B cell (primary cell): ENCODE data around the gene CEP128. TPM values are rescaled to one million over a fixed set of nuclear protein-coding genes. Genes with fewer than 3 reads are reported as not detected.

ENCODE experiments used
- ATAC-seq: fragments of 200-7000 bp; cut with Tn5 transposase; one replicate; pipeline ENCODE4 v1.10.0; 2021; ENCODE audit warnings: low read depth, mild to moderate bottlenecking, moderate number of reproducible peaks, moderate library complexity
- CTCF ChIA-PET: fragments of 350-600 bp; sonication (Branson Sonifier 250); formaldehyde crosslinking; loops from one replicate; lab custom pipeline; 2021; ENCODE audit warnings: antibody characterized with exemption, inconsistent platforms; lab: Charles Lee
- POLR2A ChIA-PET: fragments of 350-600 bp; sonication (Branson Sonifier 250); formaldehyde crosslinking; loops from one replicate; lab custom pipeline; 2021; ENCODE audit warnings: antibody characterized with exemption; lab: Charles Lee
- DNase-seq: peaks from one replicate; pipeline ENCODE4 v3.0.0; 2013
- H2AFZ ChIP-seq: 2 replicates; pipeline ENCODE4 v1.6.1; 2012; ENCODE audit warnings: mild to moderate bottlenecking, low read depth, low read length; ENCODE audit not compliant: insufficient read depth, poor library complexity, severe bottlenecking
- H3K27ac ChIP-seq, 2 donors: 1 replicate in 1 of 2; 2 replicates in 1 of 2; pipeline ENCODE4 v1.5.1; 2012 to 2013; ENCODE audit warnings: low read length in 2 of 2, mild to moderate bottlenecking in 2 of 2, moderate library complexity in 1 of 2
- H3K27me3 ChIP-seq, 4 experiments: fragments of 200-600 bp in 1 of 4; sonication (generic) in 1 of 4; replicated peaks in 1 of 4; 1 replicate in 2 of 4; 2 replicates in 2 of 4; pipeline versions ENCODE4 v1.6.1 to v1.7.0; 2013 to 2016; ENCODE audit warnings: low read length in 3 of 4, mild to moderate bottlenecking in 2 of 4, mixed read lengths in 1 of 4, moderate library complexity in 1 of 4; ENCODE audit not compliant: insufficient read depth in 4 of 4, control insufficient read depth in 3 of 4; ENCODE audit errors: control extremely low read depth in 1 of 4
- H3K36me3 ChIP-seq, 2 experiments: replicated peaks in 1 of 2; 1 replicate in 1 of 2; 2 replicates in 1 of 2; pipeline versions ENCODE4 v1.6.1 to v1.7.1; 2013; ENCODE audit warnings: low read length in 1 of 2; ENCODE audit not compliant: insufficient read depth in 2 of 2, control insufficient read depth in 1 of 2; ENCODE audit errors: control extremely low read depth in 1 of 2, extremely low read depth in 1 of 2
- H3K4me1 ChIP-seq, 2 donors: fragments of 200-600 bp in 1 of 2; sonication (generic) in 1 of 2; 1 replicate in 1 of 2; 2 replicates in 1 of 2; pipeline versions ENCODE4 v1.5.1 to v1.6.1; 2013 to 2017; ENCODE audit warnings: low read length in 2 of 2; ENCODE audit not compliant: control insufficient read depth in 2 of 2, insufficient read depth in 2 of 2
- H3K4me2 ChIP-seq: replicated peaks from 2 replicates; pipeline ENCODE3; 2012; ENCODE audit warnings: mild to moderate bottlenecking, low read depth, low read length; ENCODE audit not compliant: poor library complexity, severe bottlenecking
- H3K4me3 ChIP-seq, 5 experiments: fragments of 200-600 bp in 1 of 5; sonication (generic) in 1 of 5; 1 replicate in 3 of 5; 2 replicates in 2 of 5; pipeline versions ENCODE4 v1.5.1 to v1.7.0; 2011 to 2016; ENCODE audit warnings: low read length in 4 of 5, mild to moderate bottlenecking in 4 of 5, low read depth in 2 of 5, control low read depth in 1 of 5, moderate library complexity in 1 of 5; ENCODE audit not compliant: insufficient read depth in 1 of 5; ENCODE audit errors: control extremely low read depth in 1 of 5, extremely low read depth in 1 of 5
- H3K79me2 ChIP-seq: fragments of 200-600 bp; sonication (generic); one replicate; pipeline ENCODE4 v1.6.0; 2016; ENCODE audit warnings: low read length; ENCODE audit not compliant: control insufficient read depth, insufficient read depth
- H3K9ac ChIP-seq: fragments of 200-600 bp; sonication (generic); 2 replicates; pipeline ENCODE4 v1.6.1; 2017; ENCODE audit warnings: mild to moderate bottlenecking, low read length, moderate library complexity
- H3K9me3 ChIP-seq, 3 donors: one replicate each; pipeline versions ENCODE4 v1.6.1 to v1.7.1; 2013; ENCODE audit warnings: low read length in 2 of 3; ENCODE audit not compliant: control insufficient read depth in 2 of 3, insufficient read depth in 1 of 3; ENCODE audit errors: control extremely low read depth in 1 of 3
- H4K20me1 ChIP-seq: 2 replicates; pipeline ENCODE4 v1.6.0; 2012; ENCODE audit warnings: mild to moderate bottlenecking, low read length; ENCODE audit not compliant: insufficient read depth, control insufficient read depth, poor library complexity, severe bottlenecking
- H3K27ac Mint-ChIP-seq: one replicate; pipeline ENCODE4 v1.8.0; 2021; ENCODE audit warnings: mixed read lengths
- H3K27me3 Mint-ChIP-seq: one replicate; pipeline ENCODE4 v1.8.0; 2021; ENCODE audit warnings: mixed read lengths
- H3K4me1 Mint-ChIP-seq: one replicate; pipeline ENCODE4 v1.8.0; 2021; ENCODE audit warnings: mixed read lengths
- H3K4me3 Mint-ChIP-seq: one replicate; pipeline ENCODE4 v1.8.0; 2021; ENCODE audit warnings: mixed read lengths
- H3K9me3 Mint-ChIP-seq: one replicate; pipeline ENCODE4 v1.8.0; 2022; ENCODE audit warnings: mixed read lengths; ENCODE audit not compliant: insufficient read depth
- EZH2 ChIP-seq: IDR thresholded peaks from 2 replicates; pipeline ENCODE4 v1.6.1; 2012; ENCODE audit warnings: borderline replicate concordance, low read depth, mild to moderate bottlenecking, moderate library complexity, low read length; ENCODE audit not compliant: insufficient read depth, poor library complexity, severe bottlenecking
- WGBS: methylation state at CpG from one replicate; pipeline ENCODE4 v1.1.5; 2013; ENCODE audit warnings: missing lambda C conversion rate; ENCODE audit not compliant: insufficient coverage; 5-methylcytosine and 5-hydroxymethylcytosine counted together
- intact Hi-C: fragments of 100-400 bp; cut with micrococcal nuclease; formaldehyde crosslinking; loops from one replicate; pipeline ENCODE4 v1.10.0; 2022
- polyA plus RNA-seq: library from polyadenylated mRNA; depleted of rRNA; stranded (reverse); fragments of >200 nt; gene quantifications from 2 replicates; pipeline ENCODE4 v1.2.3, GENCODE V29; 2012
- total RNA-seq, 2 donors: library from RNA; stranded (reverse); fragments of 120-200 nt in 1 of 2; gene quantifications; 1 replicate in 1 of 2; 2 replicates in 1 of 2; pipeline versions ENCODE4 v1.2.3 to v1.2.4, GENCODE V29; 2013 to 2022
- TF ChIP-seq, protein P1 (sequence below): fragments of 200-600 bp; IDR thresholded peaks from one replicate; pipeline ENCODE4 v1.8.0; 2022; ENCODE audit warnings: antibody characterized with exemption, mild to moderate bottlenecking

CEP128 gene
- total and polyA plus RNA-seq, 2 donors (not counting 1 experiment from before 2014, with no cell fraction given) = 1.1 to 31.6 TPM

DNA sequence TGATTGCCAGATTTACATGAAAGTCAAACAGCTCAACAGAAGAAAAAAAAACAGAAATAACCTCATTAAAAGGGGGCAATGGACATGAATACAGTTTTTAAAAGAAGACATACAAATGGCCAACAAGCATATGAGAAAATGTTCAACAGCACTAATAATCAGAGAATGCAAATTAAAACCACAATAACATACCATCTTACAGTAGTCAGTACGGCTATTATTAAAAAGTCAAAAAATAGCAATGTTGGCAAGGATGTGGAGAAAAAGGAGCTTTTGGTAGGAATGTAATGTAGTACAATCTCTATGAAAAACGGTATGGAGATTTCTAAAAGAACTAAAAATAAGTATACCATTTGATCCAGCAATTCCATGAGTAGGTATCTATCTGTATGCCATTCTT lies 272.1 kb downstream of the CEP128 start:
- peaks cover 13% of the 10 kb centered on the region for H3K9me3 Mint-ChIP-seq
- Histone ChIP-seq H3K9me3 (peaks cover 0 to 1% (median 0%) of the 10 kb centered on the region in 3 donors), H3K27ac (no peak overlapping the region), H3K27me3 (no peaks in the 10 kb centered on the region), H2AFZ (no peak overlapping the region), H3K4me1 (no peaks in the 10 kb centered on the region), H3K4me2 (no peak overlapping the region), H4K20me1 (no peaks in the 10 kb centered on the region), H3K4me3 (no peak overlapping the region), H3K36me3 (no peaks in the 10 kb centered on the region), H3K9ac (no peak overlapping the region), H3K79me2 (no peaks in the 10 kb centered on the region)
- ChIA-PET CTCF (no interaction called here), POLR2A (no interaction called here)
- no peak overlapping the region for H3K4me3 Mint-ChIP-seq
- no peak overlapping the region for H3K27ac Mint-ChIP-seq
- no CpG with 5 or more reads among the region's 2 CpGs for WGBS
- TF ChIP-seq, protein P1, sequence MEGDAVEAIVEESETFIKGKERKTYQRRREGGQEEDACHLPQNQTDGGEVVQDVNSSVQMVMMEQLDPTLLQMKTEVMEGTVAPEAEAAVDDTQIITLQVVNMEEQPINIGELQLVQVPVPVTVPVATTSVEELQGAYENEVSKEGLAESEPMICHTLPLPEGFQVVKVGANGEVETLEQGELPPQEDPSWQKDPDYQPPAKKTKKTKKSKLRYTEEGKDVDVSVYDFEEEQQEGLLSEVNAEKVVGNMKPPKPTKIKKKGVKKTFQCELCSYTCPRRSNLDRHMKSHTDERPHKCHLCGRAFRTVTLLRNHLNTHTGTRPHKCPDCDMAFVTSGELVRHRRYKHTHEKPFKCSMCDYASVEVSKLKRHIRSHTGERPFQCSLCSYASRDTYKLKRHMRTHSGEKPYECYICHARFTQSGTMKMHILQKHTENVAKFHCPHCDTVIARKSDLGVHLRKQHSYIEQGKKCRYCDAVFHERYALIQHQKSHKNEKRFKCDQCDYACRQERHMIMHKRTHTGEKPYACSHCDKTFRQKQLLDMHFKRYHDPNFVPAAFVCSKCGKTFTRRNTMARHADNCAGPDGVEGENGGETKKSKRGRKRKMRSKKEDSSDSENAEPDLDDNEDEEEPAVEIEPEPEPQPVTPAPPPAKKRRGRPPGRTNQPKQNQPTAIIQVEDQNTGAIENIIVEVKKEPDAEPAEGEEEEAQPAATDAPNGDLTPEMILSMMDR = no peak
- TF ChIP-seq EZH2 = no peak
- ATAC-seq (no peak), DNase-seq (no peak)
- H3K4me1 Mint-ChIP-seq = no peaks in the 10 kb centered on the region
- no peaks in the 10 kb centered on the region for H3K27me3 Mint-ChIP-seq
- intact Hi-C loops = no loop called here

DNA sequence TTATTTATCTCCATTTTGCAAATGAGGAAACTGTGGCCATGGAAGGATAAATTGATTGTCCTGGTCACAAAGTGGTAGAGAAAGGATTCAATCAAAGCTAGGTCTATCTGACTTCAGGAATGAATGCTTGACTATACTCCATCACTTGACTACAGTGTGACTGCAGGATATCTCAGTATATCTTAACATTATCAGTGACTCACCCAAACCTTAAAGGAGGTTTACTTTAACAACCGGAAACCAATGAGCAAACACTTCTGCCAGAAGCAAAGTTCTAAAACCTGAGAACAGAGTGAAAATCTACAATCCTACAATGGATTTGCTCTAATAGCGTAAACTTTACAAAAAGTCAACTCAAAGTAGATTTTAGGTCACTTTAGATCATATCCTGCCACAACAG lies 277.0 kb downstream of the CEP128 start:
- POLR2A ChIA-PET = no interaction called here
- Histone ChIP-seq H3K9me3 (peaks cover 0 to 1% (median 0%) of the 10 kb centered on the region in 3 donors), H3K36me3 (no peaks in the 10 kb centered on the region), H3K79me2 (no peaks in the 10 kb centered on the region), H2AFZ (no peak overlapping the region), H3K4me1 (no peaks in the 10 kb centered on the region), H4K20me1 (no peaks in the 10 kb centered on the region), H3K4me2 (no peak overlapping the region), H3K27ac (no peak overlapping the region), H3K27me3 (no peaks in the 10 kb centered on the region), H3K9ac (no peak overlapping the region), H3K4me3 (no peak overlapping the region)
- no peak overlapping the region for H3K4me3 Mint-ChIP-seq
- no peak overlapping the region for H3K27ac Mint-ChIP-seq
- DNase-seq (no peak), ATAC-seq (no peak)
- CTCF ChIA-PET = no interaction called here
- intact Hi-C loops = no loop called here
- H3K4me1 Mint-ChIP-seq = no peaks in the 10 kb centered on the region
- WGBS = 86% methylated on average over 1 of the region's 2 CpGs
- no peaks in the 10 kb centered on the region for H3K27me3 Mint-ChIP-seq
- no peak for TF ChIP-seq EZH2
- TF ChIP-seq, protein P1 = no peak
- peaks cover 8% of the 10 kb centered on the region for H3K9me3 Mint-ChIP-seq
